ENCODE data around the gene AGBL1.

DNA sequence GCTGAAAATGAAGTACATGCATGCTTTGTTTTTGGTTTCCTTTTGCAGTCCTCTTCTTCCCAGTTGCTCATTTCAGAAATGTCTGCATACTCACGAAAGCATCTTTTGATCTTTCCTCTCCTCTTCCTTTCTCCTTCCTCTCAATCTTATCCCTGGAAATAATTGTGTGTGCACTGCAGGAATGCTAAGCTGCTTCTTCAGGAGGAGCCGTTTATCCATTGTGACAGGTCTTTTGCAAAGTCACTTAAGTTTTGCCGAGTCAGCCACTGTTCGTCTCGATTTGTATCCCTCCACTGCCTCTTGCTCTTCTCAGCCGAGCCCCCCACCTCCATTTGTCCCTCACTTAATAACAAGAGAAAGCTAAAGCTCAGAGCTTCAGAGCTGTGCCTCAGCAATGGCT lies 597.6 kb downstream of the AGBL1 start:
- TF ChIP-seq EZH2phosphoT487 (IDR thresholded peaks at IDR 0.05; ENCODE audit: insufficient read depth, low read depth) (no peak), EZH2 (IDR thresholded peaks at IDR 0.05; ENCODE audit: insufficient read depth, poor library complexity, severe bottlenecking) (no peak)

All from GM23248 (cell line).